Ovary (tissue), 9 donors: ENCODE results near the gene KIF23. TPM values are rescaled to one million over a fixed set of nuclear protein-coding genes. Genes with fewer than 3 reads are reported as not detected.

Source experiments
- DNase-seq, 5 donors: peaks; one replicate each; pipeline ENCODE4 v3.0.0-alpha.2; 2019 to 2020
- H3K27ac ChIP-seq, 2 donors: fragments of 200-600 bp; one replicate each; pipeline versions ENCODE4 v1.5.1 to v1.8.0; 2019 to 2022
- H3K27me3 ChIP-seq: fragments of 200-600 bp; one replicate; pipeline ENCODE4 v1.8.0; 2022
- H3K36me3 ChIP-seq: fragments of 200-600 bp; sonication (generic); one replicate; pipeline ENCODE4 v1.5.1; 2019
- H3K4me1 ChIP-seq: one replicate; pipeline ENCODE4 v1.8.1; 2013; ENCODE audit warnings: mild to moderate bottlenecking, moderate library complexity; ENCODE audit not compliant: insufficient read depth
- H3K4me3 ChIP-seq: fragments of 200-600 bp; sonication (generic); one replicate; pipeline ENCODE4 v1.5.1; 2017
- H3K9me3 ChIP-seq, 2 donors: fragments of 200-600 bp in 1 of 2; sonication (generic) in 1 of 2; one replicate each; pipeline versions ENCODE4 v1.5.1 to v1.8.1; 2013 to 2019; ENCODE audit warnings: mild to moderate bottlenecking in 1 of 2, moderate library complexity in 1 of 2
- CTCF ChIP-seq, 3 donors: fragments of 450-650 bp in 2 of 3; fragments of 200-600 bp in 1 of 3; IDR thresholded peaks; one replicate each; pipeline versions ENCODE4 v1.5.1 to v1.8.0; 2016 to 2022; ENCODE audit warnings: antibody characterized with exemption in 3 of 3, mild to moderate bottlenecking in 1 of 3
- EP300 ChIP-seq: sonication (generic); formaldehyde crosslinking; IDR thresholded peaks from one replicate; pipeline ENCODE4 v1.6.1; 2017; ENCODE audit warnings: antibody characterized with exemption
- POLR2A ChIP-seq: fragments of 450-650 bp; IDR thresholded peaks from one replicate; pipeline ENCODE4 v1.6.1; 2017; ENCODE audit warnings: antibody characterized with exemption, mild to moderate bottlenecking, moderate library complexity
- WGBS, 3 donors: extraction: QIAGEN DNeasy Blood & Tissue Kit in 1 of 3; methylation state at CpG; one replicate each; pipeline versions ENCODE4 v1.1.5 to v1.1.7; 2013 to 2017; 5-methylcytosine and 5-hydroxymethylcytosine counted together
- intact Hi-C, 4 donors: fragments of 100-400 bp; cut with DNase I; formaldehyde crosslinking; loops; one replicate each; pipeline versions ENCODE4 v1.11.0 to v1.15.1; 2022 to 2023
- polyA plus RNA-seq, 2 donors: library from polyadenylated mRNA; stranded (reverse); fragments of 200-250 nt in 1 of 2; fragments of 350-450 nt in 1 of 2; fragmentation: Illumina TruSeq in 1 of 2; extraction: RNeasy Lipid Tissue Mini Kit (QIAGEN cat#74804) in 1 of 2; gene quantifications; one replicate each; pipeline ENCODE4 v1.2.3, GENCODE V29; 2013 to 2014
- total RNA-seq, 7 donors: library from RNA; depleted of rRNA in 2 of 7; stranded (reverse); fragments of >200 nt in 2 of 7; fragmentation: NEBNext Ultra II Directional in 3 of 7; extraction: Animal tissue kit (Norgen Biotek cat#: 25700) in 3 of 7; gene quantifications; one replicate each; pipeline versions ENCODE4 v1.1.0 to v1.2.4, GENCODE V29; 2016 to 2023
- donor health status: DM: no; HTN: no; CAD: no; lungs with moderate emphysema.
- donor health status: DM: no; HTN: no; CAD: no.
- donor health status: Bipolar disorder and iron deficiency.
- donor health status: DM: yes; HTN: yes; CAD: no.
- donor health status: DM: no; HTN: no; CAD: no.
- donor health status: DM: yes; HTN: yes; CAD: no.

The KIF23 gene
- total and polyA plus RNA-seq, 9 donors, result 0.51 to 3.1 (median 1.0) TPM

- Histone ChIP-seq H3K27me3 (no peaks in the 10 kb centered on the region), H3K4me3 (no peak overlapping the region), H3K27ac (no peak overlapping the region), H3K4me1 (no peaks in the 10 kb centered on the region), H3K9me3 (no peaks in the 10 kb centered on the region), H3K36me3 (no peaks in the 10 kb centered on the region)
- TF ChIP-seq CTCF (IDR thresholded peaks at IDR 0.05) (no peak), POLR2A (no peak), EP300 (no peak)
- DNase-seq, result no peak
- 75 to 89% (median 84%) methylated on average over 9 of the region's 9 CpGs for WGBS, 3 donors
- intact Hi-C loops, result loop anchor here in 3 of 4 donors (5.0 to 10.0 kb wide), 5 partner anchors 588 to 1010 kb away; no protein-coding TSS in a partner anchor
Observed at GRCh38 chr15:69476704-69477473, 62.7 kb downstream of the KIF23 start.

GRCh38 chr15:69478259-69478781, 64.2 kb downstream of the KIF23 start:
- TF ChIP-seq CTCF (IDR thresholded peaks at IDR 0.05), result peak in 2 of 3 donors; percentile 39 to 41
- TF ChIP-seq POLR2A, result no peak
- peak; percentile 36 to 69 (median 61) for DNase-seq
- WGBS, 3 donors, result 31 to 33% (median 33%) methylated on average over 13 of the region's 13 CpGs
- intact Hi-C loops, result loop anchor here (2.0 to 10.0 kb wide), 6 partner anchors 586 to 1010 kb away; no protein-coding TSS in a partner anchor
- H3K9me3 ChIP-seq, result no peaks in the 10 kb centered on the region
- H3K4me3 ChIP-seq, result no peak overlapping the region
- no peaks in the 10 kb centered on the region for H3K27me3 ChIP-seq
- H3K27ac ChIP-seq, result no peak overlapping the region
- no peaks in the 10 kb centered on the region for H3K36me3 ChIP-seq
- no peaks in the 10 kb centered on the region for H3K4me1 ChIP-seq

GRCh38 chr15:69479081-69479480, 64.9 kb downstream of the KIF23 start:
- DNase-seq, result no peak
- WGBS, 3 donors, result 90 to 93% (median 92%) methylated on average over 4 of the region's 4 CpGs
- no peak for TF ChIP-seq EP300
- TF ChIP-seq CTCF (IDR thresholded peaks at IDR 0.05), result no peak
- TF ChIP-seq POLR2A, result no peak
- no peaks in the 10 kb centered on the region for H3K4me1 ChIP-seq
- H3K27ac ChIP-seq, result no peak overlapping the region
- no peaks in the 10 kb centered on the region for H3K9me3 ChIP-seq
- no peaks in the 10 kb centered on the region for H3K36me3 ChIP-seq
- H3K4me3 ChIP-seq, result no peak overlapping the region
- no peaks in the 10 kb centered on the region for H3K27me3 ChIP-seq
- intact Hi-C loops, result loop anchor here (2.0 to 10.0 kb wide), 6 partner anchors 586 to 1010 kb away; no protein-coding TSS in a partner anchor

DNA sequence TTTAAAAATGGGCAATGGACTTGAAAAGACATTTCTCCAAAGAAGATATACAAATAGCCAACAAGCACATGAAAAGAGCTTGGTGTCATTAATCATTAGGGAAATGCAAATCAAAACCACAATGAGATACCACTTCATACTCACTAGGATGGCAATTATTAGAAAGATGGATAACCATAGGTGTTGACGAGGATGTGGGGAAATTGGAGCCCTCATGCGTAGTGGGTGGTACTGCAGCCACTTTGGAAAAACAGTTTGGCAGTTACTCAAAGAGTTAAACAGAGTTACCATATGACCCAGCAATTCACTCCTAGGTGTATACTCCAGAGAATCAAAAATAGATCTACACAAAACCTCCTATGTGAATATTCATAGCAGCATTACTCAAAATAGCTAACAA, 65.8 kb downstream of the KIF23 start:
- H3K9me3 ChIP-seq, result no peaks in the 10 kb centered on the region
- no peaks in the 10 kb centered on the region for H3K4me1 ChIP-seq
- DNase-seq, result no peak
- H3K27me3 ChIP-seq, result no peaks in the 10 kb centered on the region
- intact Hi-C loops, result loop anchor here (2.0 to 10.0 kb wide), 7 partner anchors 585 to 1009 kb away; no protein-coding TSS in a partner anchor
- no peak for TF ChIP-seq CTCF (IDR thresholded peaks at IDR 0.05)
- TF ChIP-seq EP300, result no peak
- TF ChIP-seq POLR2A, result no peak
- H3K36me3 ChIP-seq, result no peaks in the 10 kb centered on the region
- WGBS, 3 donors, result 97 to 100% (median 99%) methylated on average over 2 of the region's 2 CpGs
- H3K27ac ChIP-seq, result no peak overlapping the region
- H3K4me3 ChIP-seq, result no peak overlapping the region
